HEK293T (cell line): Measurements from ENCODE around the gene SH3RF3.

Source experiments
- CTCF ChIA-PET: fragments of 350-600 bp; formaldehyde crosslinking; extraction: SDS; loops from one replicate; lab custom pipeline; 2021; ENCODE audit warnings: antibody characterized with exemption, inconsistent platforms; lab: Yijun Ruan, JAX
- POLR2A ChIA-PET: fragments of 350-600 bp; formaldehyde crosslinking; extraction: SDS; loops from one replicate; lab custom pipeline; 2020; ENCODE audit warnings: antibody characterized with exemption, inconsistent platforms; lab: Yijun Ruan, JAX
- DNase-seq: peaks from one replicate; pipeline ENCODE4 v3.0.0; 2012; ENCODE audit warnings: mixed read lengths; ENCODE audit errors: extremely low spot score
- ARNT ChIP-seq: fragments of 450-650 bp; IDR thresholded peaks from 2 replicates; pipeline ENCODE4 v1.6.1; 2017; ENCODE audit warnings: mild to moderate bottlenecking
- BHLHE40 ChIP-seq: fragments of 450-650 bp; IDR thresholded peaks from 2 replicates; pipeline ENCODE4 v1.6.1; 2016; ENCODE audit warnings: mild to moderate bottlenecking, moderate library complexity, borderline replicate concordance
- CTBP1 ChIP-seq: fragments of 450-650 bp; IDR thresholded peaks from 2 replicates; pipeline ENCODE4 v1.6.1; 2016; ENCODE audit warnings: borderline replicate concordance
- ELF4 ChIP-seq: fragments of 450-650 bp; IDR thresholded peaks from 2 replicates; pipeline ENCODE4 v1.6.1; 2017; ENCODE audit warnings: antibody characterized with exemption
- FOXA1 ChIP-seq: fragments of 450-650 bp; IDR thresholded peaks from 2 replicates; pipeline ENCODE4 v1.6.1; 2016; ENCODE audit warnings: mild to moderate bottlenecking
- FOXK2 ChIP-seq: fragments of 450-650 bp; IDR thresholded peaks from 2 replicates; pipeline ENCODE4 v1.6.1; 2016; ENCODE audit warnings: mild to moderate bottlenecking
- FOXM1 ChIP-seq: fragments of 450-650 bp; IDR thresholded peaks from 2 replicates; pipeline ENCODE4 v1.6.1; 2017; ENCODE audit warnings: mild to moderate bottlenecking, borderline replicate concordance
- HDGF ChIP-seq: fragments of 450-650 bp; IDR thresholded peaks from 2 replicates; pipeline ENCODE4 v1.6.1; 2017; ENCODE audit warnings: antibody characterized with exemption, borderline replicate concordance
- L3MBTL2 ChIP-seq: fragments of 450-650 bp; conservative IDR thresholded peaks from 2 replicates; pipeline ENCODE4 v1.6.1; 2016; ENCODE audit warnings: mild to moderate bottlenecking
- LEF1 ChIP-seq: fragments of 450-650 bp; IDR thresholded peaks from 2 replicates; pipeline ENCODE4 v1.6.1; 2017; ENCODE audit warnings: mild to moderate bottlenecking, borderline replicate concordance
- NFRKB ChIP-seq: fragments of 450-650 bp; IDR thresholded peaks from 2 replicates; pipeline ENCODE4 v1.6.1; 2016; ENCODE audit warnings: mild to moderate bottlenecking, moderate library complexity
- SP1 ChIP-seq: fragments of 450-650 bp; IDR thresholded peaks from 2 replicates; pipeline ENCODE4 v1.6.1; 2017
- SUZ12 ChIP-seq: fragments of 450-650 bp; IDR thresholded peaks from 2 replicates; pipeline ENCODE4 v1.6.1; 2016; ENCODE audit warnings: mild to moderate bottlenecking
- TARDBP ChIP-seq: fragments of 450-650 bp; IDR thresholded peaks from 2 replicates; pipeline ENCODE4 v1.6.1; 2016
- ZNF384 ChIP-seq: fragments of 450-650 bp; IDR thresholded peaks from 2 replicates; pipeline ENCODE4 v1.6.1; 2016
- TF ChIP-seq, protein P1 (sequence below): fragments of 450-650 bp; IDR thresholded peaks from 2 replicates; pipeline ENCODE4 v1.6.1; 2016

Gene SH3RF3

DNA sequence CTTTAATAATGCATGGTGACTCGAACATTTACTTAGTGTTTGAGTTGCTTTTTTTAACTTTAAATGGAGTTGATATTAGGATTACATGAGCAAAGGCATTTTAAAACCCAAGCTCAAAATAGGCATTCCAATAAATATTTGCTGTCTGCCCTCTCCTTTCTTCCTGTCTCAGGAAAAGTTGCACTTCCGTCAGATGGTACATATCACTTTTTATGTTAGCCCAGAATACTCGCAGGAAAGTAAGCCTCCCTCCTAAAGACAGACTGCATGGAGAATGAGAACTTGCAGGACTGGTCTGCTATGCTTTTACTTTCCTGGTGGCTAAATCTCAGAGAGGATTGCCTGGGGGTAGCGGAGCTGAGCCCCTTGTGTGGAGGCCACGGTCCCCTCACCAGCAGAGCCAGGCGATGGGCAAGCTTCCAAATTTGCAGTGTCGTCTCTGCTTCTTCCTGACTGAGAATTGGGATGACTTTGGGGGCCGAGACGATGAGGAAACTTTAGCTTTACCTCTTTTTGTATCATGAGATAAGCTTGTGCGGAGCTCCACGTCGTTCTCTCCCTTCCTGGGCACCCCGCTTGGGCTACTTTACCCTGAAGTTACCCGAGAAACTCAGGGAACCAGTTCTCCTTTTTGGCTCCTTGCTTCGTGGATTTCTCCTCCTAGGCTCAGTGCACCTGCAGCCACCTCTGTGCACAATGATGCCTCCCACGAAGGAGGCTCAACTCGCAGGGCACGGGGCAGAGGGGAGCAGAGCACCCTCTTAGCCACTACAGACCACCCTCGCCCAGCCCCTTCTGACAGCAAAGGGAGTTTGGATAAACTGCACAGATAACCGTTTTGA is 223.3 kb downstream of the SH3RF3 start:
- no peak for DNase-seq
- TF ChIP-seq, protein P1, sequence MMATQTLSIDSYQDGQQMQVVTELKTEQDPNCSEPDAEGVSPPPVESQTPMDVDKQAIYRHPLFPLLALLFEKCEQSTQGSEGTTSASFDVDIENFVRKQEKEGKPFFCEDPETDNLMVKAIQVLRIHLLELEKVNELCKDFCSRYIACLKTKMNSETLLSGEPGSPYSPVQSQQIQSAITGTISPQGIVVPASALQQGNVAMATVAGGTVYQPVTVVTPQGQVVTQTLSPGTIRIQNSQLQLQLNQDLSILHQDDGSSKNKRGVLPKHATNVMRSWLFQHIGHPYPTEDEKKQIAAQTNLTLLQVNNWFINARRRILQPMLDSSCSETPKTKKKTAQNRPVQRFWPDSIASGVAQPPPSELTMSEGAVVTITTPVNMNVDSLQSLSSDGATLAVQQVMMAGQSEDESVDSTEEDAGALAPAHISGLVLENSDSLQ: no peak
- TF ChIP-seq LEF1 (no peak), SUZ12 (no peak), HDGF (no peak), BHLHE40 (no peak), ARNT (no peak), FOXA1 (no peak), FOXM1 (no peak), CTBP1 (no peak), FOXK2 (no peak), ZNF384 (no peak), L3MBTL2 (no peak), NFRKB (no peak), ELF4 (no peak)
- POLR2A ChIA-PET: no interaction called here
- CTCF ChIA-PET: no interaction called here

DNA sequence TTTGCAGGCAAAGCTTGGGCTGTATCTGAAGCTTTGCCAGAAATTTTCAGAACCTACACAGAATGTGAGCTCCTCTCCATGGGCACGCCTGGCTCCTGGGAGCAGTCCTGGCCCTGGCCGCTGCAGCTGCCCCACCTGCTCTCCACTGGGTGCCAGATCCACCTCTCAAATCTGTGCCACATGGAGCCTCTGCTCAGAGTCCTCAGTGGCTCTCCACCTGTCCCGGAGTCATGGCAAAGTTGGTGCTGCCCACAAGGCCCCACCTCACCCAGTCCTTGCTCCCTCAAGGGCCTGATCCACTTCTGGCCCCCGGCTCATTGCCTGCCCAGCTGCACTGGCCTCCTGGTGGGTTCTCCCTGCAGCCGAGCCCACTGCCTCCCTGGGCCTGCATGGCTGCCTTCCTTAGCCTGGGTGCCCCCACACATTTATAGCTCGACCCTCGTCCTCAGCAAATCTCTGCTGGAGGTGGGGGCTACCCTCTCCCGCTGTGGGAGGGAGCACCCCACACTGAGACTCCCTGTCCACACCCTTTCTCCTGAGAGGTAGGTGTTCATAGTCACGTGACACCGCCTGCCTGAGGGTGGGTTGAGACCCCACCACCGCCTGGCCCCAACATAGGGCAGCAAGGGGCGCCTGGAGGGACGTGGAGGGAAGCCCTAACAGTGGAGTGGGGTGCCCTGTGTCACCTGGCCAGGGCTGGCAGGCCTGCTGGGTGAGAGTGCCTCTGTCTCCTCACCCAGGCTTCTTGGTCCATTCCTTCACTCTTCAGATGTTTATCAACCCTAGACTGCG is 224.1 kb downstream of the SH3RF3 start:
- ChIA-PET CTCF (no interaction called here), POLR2A (no interaction called here)
- no peak for DNase-seq
- TF ChIP-seq ZNF384 (no peak), ELF4 (no peak), FOXM1 (no peak), SP1 (no peak), BHLHE40 (no peak), LEF1 (no peak), TARDBP (no peak)

DNA sequence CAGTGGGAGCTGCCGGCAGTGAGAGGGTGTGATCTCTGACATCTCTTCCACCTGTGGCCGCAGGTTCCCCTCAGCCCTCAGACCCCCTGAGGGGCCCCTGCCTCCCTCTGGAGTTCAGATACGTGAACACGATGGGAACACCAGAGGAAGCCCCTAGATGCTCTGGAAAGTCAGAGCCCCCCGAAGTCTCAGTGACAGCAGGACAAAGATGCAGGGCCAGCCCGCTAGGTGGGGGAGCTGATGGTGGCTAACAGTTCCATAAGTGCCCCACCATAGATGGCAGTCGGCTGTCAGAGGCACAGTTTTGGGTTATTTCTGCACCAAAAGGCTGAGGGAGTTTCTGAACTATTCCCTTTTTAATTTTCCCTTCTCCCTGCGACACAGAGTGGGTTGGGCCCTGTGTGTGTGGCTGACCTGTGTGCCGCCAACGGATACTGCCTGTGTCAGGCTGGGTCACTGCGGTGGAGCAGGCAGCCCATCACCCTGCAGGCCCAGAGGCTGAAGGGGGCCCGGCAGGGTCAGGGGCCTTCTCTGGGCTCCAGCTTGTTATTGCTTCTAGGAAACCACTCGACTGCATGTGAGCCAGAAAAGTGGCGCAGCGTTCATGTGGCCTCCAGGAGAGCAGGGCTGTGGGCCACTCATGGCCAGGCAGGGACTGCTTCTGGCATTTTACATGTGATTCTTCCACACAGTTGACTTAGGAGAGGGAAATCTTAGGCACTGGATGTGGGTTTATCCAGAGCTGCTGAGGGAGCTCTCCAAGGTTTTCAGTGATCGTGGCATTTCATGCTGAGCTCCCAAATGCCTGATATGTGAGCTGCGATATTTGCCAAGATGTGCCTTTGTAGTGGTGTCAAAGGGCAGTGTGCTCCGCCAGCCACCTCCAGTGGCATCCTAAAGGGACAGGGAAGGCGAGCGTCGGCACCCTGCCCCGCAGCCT is 225.1 kb downstream of the SH3RF3 start:
- no peak for TF ChIP-seq FOXK2
- no peak for TF ChIP-seq FOXA1
- TF ChIP-seq BHLHE40: no peak
- TF ChIP-seq NFRKB: no peak
- TF ChIP-seq LEF1: no peak
- TF ChIP-seq ZNF384: no peak
- TF ChIP-seq, protein P1: no peak
- TF ChIP-seq HDGF: no peak
- TF ChIP-seq SP1: no peak
- ChIA-PET POLR2A (no interaction called here), CTCF (interaction anchor here (1.0 kb wide), 1 partner anchor 22 kb away, joined by 4 read pairs; no protein-coding TSS in a partner anchor)
- DNase-seq: no peak

DNA sequence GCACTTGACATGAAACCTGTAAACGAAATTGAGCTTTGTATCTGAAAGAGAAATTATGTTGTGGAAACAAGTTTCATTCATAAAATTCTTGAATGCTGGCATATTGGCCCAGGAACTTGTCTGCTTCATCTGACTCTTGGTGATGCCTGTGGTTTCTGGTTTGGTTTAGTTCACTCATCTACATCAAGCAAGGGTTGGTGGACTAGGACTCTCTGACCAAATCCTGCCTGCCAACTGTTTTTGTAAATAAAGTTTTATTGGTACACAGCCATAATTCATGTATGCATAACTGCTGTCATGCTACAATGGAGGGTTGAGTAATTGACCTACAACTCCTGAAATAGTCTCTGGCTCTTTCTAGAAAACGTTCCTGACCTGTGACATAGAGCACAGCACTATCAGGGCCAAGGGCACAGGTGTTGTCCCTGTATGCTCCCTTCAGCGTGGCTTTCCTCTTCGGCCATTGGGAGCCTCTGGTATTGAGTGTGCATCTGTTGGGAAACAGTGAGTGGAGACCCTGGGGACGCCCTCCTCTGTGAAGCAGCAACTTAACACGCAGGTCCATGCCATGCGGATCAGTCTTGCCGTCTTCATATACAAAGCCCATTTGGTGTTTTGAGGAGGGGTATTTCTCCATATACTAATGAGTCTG is 226.3 kb downstream of the SH3RF3 start:
- ChIA-PET CTCF (interaction anchor here (1.0 kb wide), 1 partner anchor 23 kb away, joined by 4 read pairs; no protein-coding TSS in a partner anchor), POLR2A (no interaction called here)
- DNase-seq: no peak
- TF ChIP-seq NFRKB (no peak), FOXK2 (no peak), CTBP1 (no peak), SP1 (no peak), L3MBTL2 (no peak), FOXA1 (no peak), ARNT (no peak), TARDBP (no peak), LEF1 (no peak), FOXM1 (no peak), ELF4 (no peak), ZNF384 (no peak), SUZ12 (no peak), HDGF (no peak)
- TF ChIP-seq, protein P1: no peak
